Activated CD8-positive, alpha-beta memory T cell treated with anti-CD3 and anti-CD28 coated beads, Interleukin-2, amount 10 ng/mL, durations not matched to agents 7 days and 5 days (primary cell): Measurements from ENCODE around the gene YAF2. TPM values are rescaled to one million over a fixed set of nuclear protein-coding genes. Genes with fewer than 3 reads are reported as not detected.

Experiments used
- ATAC-seq: fragments of 150-1000 bp; cut with Tn5 transposase; one replicate; pipeline ENCODE4 v1.10.0; 2021; ENCODE audit warnings: moderate library complexity
- CTCF ChIA-PET: fragments of 350-600 bp; sonication (Branson Sonifier 250); formaldehyde crosslinking; loops from one replicate; lab custom pipeline; 2021; ENCODE audit warnings: antibody characterized with exemption; lab: Charles Lee
- DNase-seq: peaks from one replicate; pipeline ENCODE4 v3.0.0-alpha.2; 2020
- H3K27ac Mint-ChIP-seq: one replicate; pipeline ENCODE4 v1.8.0; 2021; ENCODE audit warnings: mild to moderate bottlenecking, mixed read lengths
- H3K27me3 Mint-ChIP-seq: one replicate; pipeline ENCODE4 v1.8.0; 2021; ENCODE audit warnings: mixed read lengths
- H3K36me3 Mint-ChIP-seq: one replicate; pipeline ENCODE4 v1.8.0; 2021; ENCODE audit warnings: mild to moderate bottlenecking, mixed read lengths
- H3K4me1 Mint-ChIP-seq: one replicate; pipeline ENCODE4 v1.8.0; 2021; ENCODE audit warnings: mixed read lengths
- H3K4me3 Mint-ChIP-seq: one replicate; pipeline ENCODE4 v1.8.0; 2021; ENCODE audit warnings: mild to moderate bottlenecking, moderate library complexity, mixed read lengths
- H3K9me3 Mint-ChIP-seq: one replicate; pipeline ENCODE4 v1.8.0; 2022; ENCODE audit warnings: low read depth, mixed read lengths
- total RNA-seq, 2 experiments: library from RNA; stranded (reverse); gene quantifications; one replicate each; pipeline ENCODE4 v1.2.3, GENCODE V29; 2021

YAF2 gene
- total RNA-seq, 2 experiments from 2014 or later, result 39.7 to 42.5 TPM

DNA sequence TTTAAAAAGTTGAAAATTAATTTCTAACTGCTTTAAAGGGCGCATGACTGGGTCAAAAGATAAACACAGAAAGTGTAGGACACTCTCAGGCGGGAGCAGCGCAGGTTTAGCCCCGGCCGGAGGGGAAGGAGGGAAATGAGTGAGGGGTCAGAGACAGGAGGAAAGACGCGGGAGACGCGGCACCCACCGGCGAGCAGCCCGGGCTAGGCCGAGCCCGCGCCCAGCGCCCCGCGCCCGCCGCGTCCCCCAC, 94.0 kb downstream of the YAF2 start:
- H3K9me3 Mint-ChIP-seq, result no peaks in the 10 kb centered on the region
- H3K4me3 Mint-ChIP-seq, result peak overlapping the region; percentile 90
- peaks cover 38% of the 10 kb centered on the region for H3K4me1 Mint-ChIP-seq
- CTCF ChIA-PET, result interaction anchor here (0.9 kb wide), 1 partner anchor 25 kb away, joined by 3 read pairs; no protein-coding TSS in a partner anchor
- ATAC-seq (no peak), DNase-seq (no peak)
- no peaks in the 10 kb centered on the region for H3K27me3 Mint-ChIP-seq
- H3K27ac Mint-ChIP-seq, result peak overlapping the region; percentile 81
- peaks cover 3% of the 10 kb centered on the region for H3K36me3 Mint-ChIP-seq

DNA sequence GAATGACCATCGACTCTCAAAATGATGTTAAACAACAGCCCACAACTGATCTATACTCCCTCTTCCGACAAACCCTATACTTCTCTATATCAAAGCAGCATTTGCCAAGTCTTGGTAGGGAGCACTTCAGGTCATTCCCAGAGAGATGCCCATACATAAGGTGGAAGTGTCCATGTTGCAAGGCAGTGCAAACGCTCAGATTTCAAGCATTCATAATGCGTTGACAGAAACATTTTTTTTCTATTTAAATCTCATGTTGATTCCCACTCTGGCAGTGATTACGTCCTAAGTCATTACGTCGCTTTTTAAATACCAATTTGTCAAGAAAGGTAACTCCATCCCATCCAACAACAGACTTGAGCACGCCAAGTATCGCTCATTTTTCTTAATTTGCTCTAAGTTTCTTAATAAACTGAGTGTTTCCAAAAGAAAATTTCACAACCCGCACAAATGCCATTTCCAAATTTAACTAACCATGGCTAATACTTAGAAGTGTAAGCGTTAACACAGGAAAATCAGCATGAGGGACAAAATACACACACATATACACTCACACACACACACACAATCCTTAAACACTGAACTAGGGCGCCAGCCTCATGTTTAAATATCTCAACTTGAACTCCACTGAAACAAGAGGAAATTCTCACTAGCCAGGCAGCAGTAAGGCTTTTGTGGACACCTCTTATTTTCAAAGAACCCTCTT, 94.4 kb downstream of the YAF2 start:
- ATAC-seq, result no peak
- Mint-ChIP-seq H3K27ac (peak overlapping the region; percentile 81), H3K27me3 (no peaks in the 10 kb centered on the region), H3K4me1 (peaks cover 38% of the 10 kb centered on the region), H3K36me3 (peaks cover 3% of the 10 kb centered on the region), H3K4me3 (peak overlapping the region; percentile 90), H3K9me3 (no peaks in the 10 kb centered on the region)
- CTCF ChIA-PET, result no interaction called here
- DNase-seq, result no peak

DNA sequence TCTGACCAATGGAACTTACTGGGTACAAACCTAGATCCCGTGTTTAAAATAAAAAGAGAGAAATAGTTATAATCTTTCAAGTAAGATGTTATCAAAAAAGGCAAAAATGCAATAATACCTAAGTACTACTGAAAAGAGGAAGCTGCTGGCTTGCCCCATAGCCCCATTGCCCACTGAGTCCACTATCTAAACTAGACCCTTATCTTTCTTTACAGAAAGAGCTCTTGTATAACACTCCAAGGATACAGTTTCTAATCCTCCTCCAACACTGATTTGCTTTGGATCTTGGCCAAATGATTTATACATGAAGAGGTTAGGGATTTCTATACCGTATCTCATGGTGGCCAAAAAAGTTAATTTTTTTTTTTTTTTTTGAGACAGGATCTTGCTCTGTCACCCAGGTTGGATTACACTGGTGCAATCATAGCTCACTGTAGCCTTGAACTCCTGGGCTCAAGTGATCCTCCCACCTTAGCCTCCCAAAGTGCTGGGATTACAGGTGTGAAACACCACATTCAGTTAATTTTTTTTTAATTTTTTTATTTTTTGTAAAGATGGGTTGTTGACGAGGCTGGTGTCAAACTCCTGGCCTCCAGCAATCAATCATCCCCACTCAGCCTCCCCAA, 96.0 kb downstream of the YAF2 start:
- Mint-ChIP-seq H3K4me3 (no peak overlapping the region), H3K27me3 (no peaks in the 10 kb centered on the region), H3K9me3 (no peaks in the 10 kb centered on the region), H3K27ac (no peak overlapping the region), H3K4me1 (peaks cover 38% of the 10 kb centered on the region), H3K36me3 (peaks cover 3% of the 10 kb centered on the region)
- DNase-seq, result no peak
- no peak for ATAC-seq
- CTCF ChIA-PET, result interaction anchor here (1.5 kb wide), 1 partner anchor 190 kb away, joined by 4 read pairs; no protein-coding TSS in a partner anchor

DNA sequence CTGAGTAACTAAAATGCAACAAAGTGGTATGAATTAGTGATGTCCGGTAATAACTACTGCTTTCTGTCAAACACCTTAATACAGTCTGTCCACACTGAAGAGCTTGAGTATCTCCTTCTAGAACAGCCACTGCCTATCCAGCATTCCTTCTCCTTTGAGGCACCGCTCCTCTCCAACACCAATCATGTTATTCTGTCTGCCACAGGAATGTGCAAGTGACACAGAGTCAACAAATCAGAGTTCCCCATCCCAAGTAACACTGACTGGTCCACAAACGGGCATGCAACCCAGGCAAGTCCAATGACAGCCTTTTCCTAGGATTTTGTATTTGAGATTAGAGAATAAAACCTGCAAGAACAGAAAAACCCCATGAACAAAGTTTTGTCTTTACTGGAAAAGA, 97.1 kb downstream of the YAF2 start:
- ATAC-seq (no peak), DNase-seq (no peak)
- no peak overlapping the region for H3K4me3 Mint-ChIP-seq
- peaks cover 35% of the 10 kb centered on the region for H3K4me1 Mint-ChIP-seq
- H3K9me3 Mint-ChIP-seq, result no peaks in the 10 kb centered on the region
- no peak overlapping the region for H3K27ac Mint-ChIP-seq
- H3K27me3 Mint-ChIP-seq, result no peaks in the 10 kb centered on the region
- peaks cover 3% of the 10 kb centered on the region for H3K36me3 Mint-ChIP-seq
- CTCF ChIA-PET, result interaction anchor here (0.5 to 1.5 kb wide), 3 partner anchors 24 to 633 kb away, joined by 3 to 4 read pairs (median 3); no protein-coding TSS in a partner anchor

DNA sequence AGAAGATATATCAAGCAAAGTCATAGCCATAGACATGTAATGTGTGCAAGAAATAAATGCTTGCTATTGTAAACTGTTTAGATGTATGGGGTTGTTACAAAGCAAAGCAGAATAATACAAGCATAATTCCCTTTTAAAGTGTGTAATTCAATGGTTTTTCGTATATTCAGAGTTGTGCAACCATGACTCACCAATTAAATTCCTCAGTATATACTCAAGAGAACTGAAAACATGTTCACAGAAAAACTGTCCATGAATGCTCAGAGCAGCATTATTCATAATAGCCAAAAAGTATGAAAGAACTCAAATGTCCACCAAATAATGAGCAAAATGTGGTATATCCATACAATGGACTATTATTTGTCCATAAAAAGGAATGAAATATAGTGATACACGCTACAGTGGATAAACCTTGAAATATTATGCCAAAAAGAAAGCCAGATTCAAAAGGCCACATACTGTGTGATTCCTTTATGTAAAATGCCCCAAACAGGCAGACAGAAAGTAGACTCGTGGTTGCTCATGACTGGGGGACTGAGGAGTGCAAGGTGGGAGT, 102.7 kb downstream of the YAF2 start:
- Mint-ChIP-seq H3K4me1 (peaks cover 2% of the 10 kb centered on the region), H3K9me3 (no peaks in the 10 kb centered on the region), H3K27ac (no peak overlapping the region), H3K36me3 (peaks cover 5% of the 10 kb centered on the region), H3K27me3 (no peaks in the 10 kb centered on the region), H3K4me3 (no peak overlapping the region)
- ATAC-seq, result no peak
- CTCF ChIA-PET, result no interaction called here
- DNase-seq, result no peak

DNA sequence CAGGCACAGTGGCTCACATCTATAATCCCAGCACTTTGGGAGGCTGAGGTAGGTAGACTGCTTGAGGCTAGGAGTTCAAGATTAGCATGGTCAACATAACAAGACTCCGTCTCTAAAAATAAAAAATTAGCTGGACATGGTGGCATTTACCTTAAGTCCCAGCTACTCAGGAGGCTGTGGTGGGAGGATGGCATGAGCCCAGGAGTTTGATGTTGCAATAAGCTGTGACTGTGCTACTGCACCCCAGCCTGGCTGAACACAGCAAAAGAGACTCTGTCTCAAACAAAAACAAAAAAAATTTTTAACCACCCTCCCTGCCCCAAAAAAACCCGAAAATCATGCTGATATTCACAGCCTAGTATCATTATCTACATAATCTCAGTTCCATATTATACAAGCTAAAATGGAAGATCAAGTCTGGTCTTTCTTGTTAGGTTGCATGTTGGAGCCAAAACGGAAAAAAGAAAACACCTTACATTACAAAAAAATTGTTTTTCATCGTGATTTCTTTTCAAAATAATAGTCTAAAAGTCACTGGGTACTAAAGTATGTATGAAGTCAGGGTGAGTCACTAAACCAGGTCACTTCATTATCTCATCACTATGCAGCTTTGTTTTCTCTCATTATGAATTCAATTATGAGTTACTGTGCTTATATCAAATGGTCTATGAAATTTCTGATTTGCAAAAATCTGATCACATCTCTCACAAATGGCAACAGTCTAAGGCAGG, 107.2 kb downstream of the YAF2 start:
- Mint-ChIP-seq H3K4me3 (no peak overlapping the region), H3K9me3 (no peaks in the 10 kb centered on the region), H3K27me3 (no peaks in the 10 kb centered on the region), H3K36me3 (peaks cover 5% of the 10 kb centered on the region), H3K27ac (no peak overlapping the region), H3K4me1 (peaks cover 7% of the 10 kb centered on the region)
- CTCF ChIA-PET, result interaction anchor here (1.2 kb wide), 1 partner anchor 241 kb away, joined by 5 read pairs; no protein-coding TSS in a partner anchor
- DNase-seq (no peak), ATAC-seq (no peak)

DNA sequence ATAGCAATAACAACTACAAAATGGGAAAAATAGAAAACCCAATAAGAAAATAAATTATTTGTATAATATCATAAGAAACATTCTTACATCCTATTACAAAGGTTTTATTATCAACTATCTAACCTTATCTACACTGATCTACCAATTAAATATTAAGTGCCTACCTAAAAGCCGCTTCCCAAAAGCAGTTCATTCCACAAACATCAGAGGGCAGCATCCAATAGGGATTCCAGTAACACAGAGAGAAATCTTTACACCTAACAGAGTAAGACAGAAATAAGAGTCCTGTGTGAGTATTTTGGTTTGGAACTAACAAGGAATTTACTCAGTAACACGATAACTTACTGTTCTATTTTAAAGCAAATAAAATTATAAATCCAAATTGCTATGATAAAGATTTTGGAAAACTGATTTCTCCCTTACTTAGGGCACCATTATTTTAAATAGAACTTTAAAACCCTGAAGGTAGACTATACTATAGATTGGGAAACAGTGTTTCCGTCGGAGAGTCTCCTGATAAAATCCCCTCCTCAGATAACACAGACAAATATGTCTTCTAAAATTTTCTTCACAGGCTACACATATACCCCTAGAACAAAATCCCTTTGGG, 108.3 kb downstream of the YAF2 start:
- ATAC-seq (no peak), DNase-seq (no peak)
- no peaks in the 10 kb centered on the region for H3K27me3 Mint-ChIP-seq
- H3K4me1 Mint-ChIP-seq, result peaks cover 7% of the 10 kb centered on the region
- no peak overlapping the region for H3K4me3 Mint-ChIP-seq
- no peaks in the 10 kb centered on the region for H3K9me3 Mint-ChIP-seq
- CTCF ChIA-PET, result interaction anchor here (1.0 kb wide), 1 partner anchor 242 kb away, joined by 3 read pairs; no protein-coding TSS in a partner anchor
- no peak overlapping the region for H3K27ac Mint-ChIP-seq
- H3K36me3 Mint-ChIP-seq, result peaks cover 4% of the 10 kb centered on the region

DNA sequence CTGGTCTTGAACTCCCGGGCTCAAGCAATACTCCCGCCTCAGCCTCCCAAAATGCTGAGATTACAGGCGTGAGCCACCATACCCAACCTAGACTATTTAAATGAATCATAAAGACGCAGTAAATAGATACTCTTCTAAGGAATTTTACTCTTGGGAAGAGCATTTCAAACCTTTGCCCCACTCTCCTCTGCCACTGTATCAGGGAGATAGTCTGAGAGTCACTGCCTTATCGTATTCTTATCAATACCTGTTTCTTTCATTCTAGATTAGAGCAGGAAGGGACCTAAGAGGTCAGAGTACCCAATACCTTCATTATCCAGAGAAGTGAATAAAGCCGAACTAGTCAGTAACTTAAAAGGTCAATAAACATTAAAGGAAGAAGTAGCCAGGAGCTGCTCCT, 109.2 kb downstream of the YAF2 start:
- no peak overlapping the region for H3K4me3 Mint-ChIP-seq
- CTCF ChIA-PET, result interaction anchor here (0.8 to 1.0 kb wide), 2 partner anchors 57 to 243 kb away, joined by 3 read pairs; no protein-coding TSS in a partner anchor
- H3K27me3 Mint-ChIP-seq, result no peaks in the 10 kb centered on the region
- ATAC-seq, result no peak
- no peak overlapping the region for H3K27ac Mint-ChIP-seq
- peaks cover 7% of the 10 kb centered on the region for H3K4me1 Mint-ChIP-seq
- DNase-seq, result no peak
- no peaks in the 10 kb centered on the region for H3K9me3 Mint-ChIP-seq
- peaks cover 1% of the 10 kb centered on the region for H3K36me3 Mint-ChIP-seq

DNA sequence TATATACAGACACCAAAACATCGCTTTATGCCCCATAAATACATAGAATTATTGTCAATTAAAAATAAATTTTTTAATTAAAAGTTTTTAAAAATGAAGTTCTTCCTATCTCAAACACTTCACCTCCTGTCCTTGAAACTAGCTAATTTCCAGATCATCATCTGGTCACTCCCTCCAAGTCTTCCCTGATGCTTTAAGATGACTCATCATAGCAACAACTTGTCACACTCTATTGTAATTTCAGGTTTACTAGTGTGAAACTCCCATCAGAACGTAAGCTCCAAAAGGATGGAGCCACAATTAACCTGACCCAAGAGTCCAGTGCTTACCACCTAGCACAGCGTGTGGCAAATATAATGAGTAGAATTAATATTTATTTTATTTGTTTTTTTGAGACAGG, 109.7 kb downstream of the YAF2 start:
- DNase-seq, result no peak
- no peak overlapping the region for H3K27ac Mint-ChIP-seq
- no peaks in the 10 kb centered on the region for H3K27me3 Mint-ChIP-seq
- H3K9me3 Mint-ChIP-seq, result no peaks in the 10 kb centered on the region
- H3K36me3 Mint-ChIP-seq, result peaks cover under 1% of the 10 kb centered on the region
- no peak overlapping the region for H3K4me3 Mint-ChIP-seq
- CTCF ChIA-PET, result interaction anchor here (0.8 to 1.3 kb wide), 2 partner anchors 17 to 56 kb away, joined by 3 read pairs; no protein-coding TSS in a partner anchor
- ATAC-seq, result no peak
- H3K4me1 Mint-ChIP-seq, result peaks cover 7% of the 10 kb centered on the region

DNA sequence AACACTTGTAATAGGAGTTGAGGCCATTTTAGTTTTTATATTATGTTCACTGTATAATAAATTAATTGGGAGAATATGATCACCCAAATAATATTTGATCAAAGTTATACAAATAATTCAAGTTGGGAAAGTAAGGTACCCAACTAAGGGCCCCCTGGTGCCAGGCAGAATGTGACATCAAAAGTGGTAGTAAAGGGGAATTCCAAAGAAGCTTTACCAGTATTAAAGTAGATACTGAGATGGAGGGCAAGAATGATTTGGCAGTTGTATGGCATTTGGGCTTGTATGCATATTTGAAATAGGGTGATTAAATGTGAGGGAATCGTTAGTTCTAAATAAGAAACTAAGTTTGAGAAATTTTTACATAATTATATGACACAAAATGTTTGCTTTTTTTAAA, 111.1 kb downstream of the YAF2 start:
- CTCF ChIA-PET, result interaction anchor here (0.9 to 1.4 kb wide), 2 partner anchors 245 to 248 kb away, joined by 3 to 4 read pairs; no protein-coding TSS in a partner anchor
- DNase-seq (no peak), ATAC-seq (no peak)
- Mint-ChIP-seq H3K27me3 (no peaks in the 10 kb centered on the region), H3K36me3 (no peaks in the 10 kb centered on the region), H3K9me3 (no peaks in the 10 kb centered on the region), H3K4me3 (no peak overlapping the region), H3K27ac (no peak overlapping the region), H3K4me1 (peaks cover 7% of the 10 kb centered on the region)

DNA sequence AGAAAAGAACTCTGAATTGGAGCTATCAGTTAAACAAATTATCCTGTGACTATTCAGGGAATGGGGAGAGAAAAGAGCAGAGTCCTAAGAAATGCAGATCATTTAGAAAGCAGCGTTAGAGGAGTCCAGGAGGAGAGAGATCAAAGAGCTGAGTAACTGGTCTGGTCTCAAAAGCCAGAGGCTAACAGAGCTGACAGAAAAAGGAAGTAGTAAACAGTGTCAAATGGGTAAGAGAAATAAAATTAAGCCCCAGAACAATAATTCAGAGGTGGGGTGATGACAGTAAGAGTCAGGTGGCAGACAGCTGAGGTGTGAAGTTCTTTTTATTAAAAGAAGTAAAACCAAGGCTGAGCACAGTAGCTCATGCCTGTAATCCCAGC, 112.7 kb downstream of the YAF2 start:
- CTCF ChIA-PET, result no interaction called here
- H3K27me3 Mint-ChIP-seq, result no peaks in the 10 kb centered on the region
- no peak for DNase-seq

DNA sequence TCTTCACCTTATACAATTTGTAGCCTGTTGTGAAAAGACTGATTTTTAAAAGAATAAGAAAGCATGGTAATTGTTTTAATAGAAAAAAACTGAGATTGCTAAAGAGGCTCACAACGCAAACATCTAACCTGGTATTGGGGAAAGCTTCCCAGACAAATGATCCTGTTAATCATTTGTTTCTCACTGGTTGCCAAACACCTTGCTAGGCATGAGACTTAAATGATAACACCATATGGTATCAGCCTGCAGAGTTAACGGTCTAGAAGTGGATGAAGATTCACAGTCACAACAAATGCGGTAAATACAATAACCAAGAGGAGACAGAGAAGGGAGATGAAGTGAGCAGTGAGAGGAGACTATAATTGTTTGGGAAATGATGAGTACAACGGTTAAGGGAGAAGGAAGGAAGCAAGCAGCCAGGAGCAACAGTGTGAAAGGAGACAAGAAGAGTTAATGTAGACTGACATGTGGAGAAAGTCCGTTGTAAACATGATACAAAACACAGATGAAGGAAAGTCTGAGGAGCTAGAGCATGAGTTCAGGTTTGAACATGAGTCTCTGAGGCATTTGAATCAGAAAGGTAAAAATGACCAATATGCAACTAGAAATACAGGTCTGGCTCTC, 113.2 kb downstream of the YAF2 start:
- no peak for ATAC-seq
- H3K9me3 Mint-ChIP-seq, result no peaks in the 10 kb centered on the region
- H3K4me3 Mint-ChIP-seq, result no peak overlapping the region
- no peak for DNase-seq
- no peak overlapping the region for H3K27ac Mint-ChIP-seq
- CTCF ChIA-PET, result no interaction called here
- H3K4me1 Mint-ChIP-seq, result peaks cover 13% of the 10 kb centered on the region
- H3K27me3 Mint-ChIP-seq, result no peaks in the 10 kb centered on the region
- peaks cover 7% of the 10 kb centered on the region for H3K36me3 Mint-ChIP-seq

More for the DNA sequence above, 112.7 kb downstream of the YAF2 start:
- Mint-ChIP-seq H3K36me3 (peaks cover 4% of the 10 kb centered on the region), H3K9me3 (no peaks in the 10 kb centered on the region), H3K4me3 (no peak overlapping the region), H3K4me1 (peaks cover 9% of the 10 kb centered on the region), H3K27ac (no peak overlapping the region)
- no peak for ATAC-seq
